ENCODE data around the gene GIPC2.

DNA sequence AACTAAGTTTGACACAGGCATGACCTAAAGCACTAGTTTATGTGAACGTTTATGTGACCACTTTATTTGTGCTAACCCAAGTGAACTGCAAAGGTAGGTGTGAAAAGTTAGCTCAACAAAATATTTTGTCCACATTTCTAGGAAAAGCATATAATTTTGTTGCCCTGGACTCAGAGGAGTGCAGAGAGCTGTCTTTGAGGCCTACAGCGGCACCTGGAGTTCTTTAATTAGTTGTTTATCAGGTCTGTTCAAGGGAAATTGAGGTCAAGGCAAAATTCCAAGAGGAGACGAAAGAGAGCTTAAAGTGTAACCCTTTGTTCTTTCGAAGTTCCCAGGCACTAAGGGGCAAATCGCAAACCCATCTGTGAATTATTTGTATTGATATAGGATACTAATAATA lies 1.3 kb downstream of the GIPC2 start:
- no peak for TF ChIP-seq EGR1 (IDR thresholded peaks at IDR 0.05)
- no peak for TF ChIP-seq RAD21 (IDR thresholded peaks at IDR 0.05; ENCODE audit: low read depth)
- TF ChIP-seq TEAD4 (IDR thresholded peaks at IDR 0.05): no peak
- no peak for TF ChIP-seq EP300 (IDR thresholded peaks at IDR 0.05; ENCODE audit: borderline replicate concordance)
- TF ChIP-seq, protein P1, sequence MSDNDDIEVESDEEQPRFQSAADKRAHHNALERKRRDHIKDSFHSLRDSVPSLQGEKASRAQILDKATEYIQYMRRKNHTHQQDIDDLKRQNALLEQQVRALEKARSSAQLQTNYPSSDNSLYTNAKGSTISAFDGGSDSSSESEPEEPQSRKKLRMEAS (IDR thresholded peaks at IDR 0.05): no peak
- TF ChIP-seq TAF1 (IDR thresholded peaks at IDR 0.05; ENCODE audit: low read depth): no peak
- TF ChIP-seq CREB1 (IDR thresholded peaks at IDR 0.05; ENCODE audit: low read depth): no peak
- TF ChIP-seq YY1 (IDR thresholded peaks at IDR 0.05; ENCODE audit: low read depth): no peak
